ENCODE results near the gene SLBP.

SLBP gene

DNA sequence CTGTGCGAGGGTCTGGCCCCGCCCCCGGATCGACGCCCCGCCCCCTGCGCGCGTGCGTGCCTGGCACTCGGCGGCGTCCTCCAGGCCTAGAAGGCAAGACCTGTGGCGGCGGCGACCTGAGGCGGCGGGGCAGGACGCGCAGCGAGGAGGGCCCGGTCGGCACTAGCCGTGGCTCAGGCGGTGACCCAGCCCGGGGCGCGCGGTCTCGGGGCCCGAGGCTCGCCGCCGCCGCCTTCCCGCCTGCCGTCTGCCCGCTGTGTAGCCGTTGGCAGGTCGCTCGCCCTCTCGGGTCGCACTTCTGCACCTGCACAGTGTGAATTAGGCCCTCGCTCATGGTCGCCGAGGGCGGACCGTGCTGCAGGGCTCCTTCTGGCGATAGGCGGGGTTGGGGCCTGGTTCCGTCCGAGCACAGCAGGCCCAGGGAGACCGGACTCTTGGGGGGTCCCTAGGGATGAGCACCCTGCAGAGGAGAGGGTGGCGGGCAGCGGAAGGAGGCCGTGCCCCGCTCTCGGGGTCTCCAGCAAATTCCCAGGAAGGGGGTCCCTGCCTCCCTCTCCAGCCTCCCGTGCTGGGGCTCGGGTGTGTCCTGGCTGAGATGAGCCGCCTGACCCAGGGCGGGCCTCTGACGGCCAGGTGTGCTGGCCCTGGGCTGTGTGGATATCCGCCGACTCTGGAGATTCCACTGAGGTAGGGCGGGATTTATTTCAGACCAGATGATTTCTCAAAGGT is 27.4 kb downstream of the SLBP start:
- Histone ChIP-seq H4K20me1 (ENCODE audit: insufficient read depth, low read length) (no peaks in the 10 kb centered on the region), H3K27me3 (ENCODE audit: low read depth, low read length) (no peaks in the 10 kb centered on the region), H3K9ac (ENCODE audit: low read length) (peak overlapping the region; percentile 61), H3K4me1 (ENCODE audit: low read length) (peaks cover 7% of the 10 kb centered on the region), H3K36me3 (replicated peaks; ENCODE audit: low read depth, low read length) (peaks cover 2% of the 10 kb centered on the region), H3K4me3 (ENCODE audit: low read length) (peak overlapping the region; percentile 87), H3K4me2 (ENCODE audit: low read length) (peak overlapping the region; percentile 90), H3K79me2 (ENCODE audit: low read length) (no peaks in the 10 kb centered on the region), H2AFZ (ENCODE audit: low read depth, low read length) (peak overlapping the region; percentile 56), H3K27ac (ENCODE audit: low read length) (no peak overlapping the region), H3K9me3 (ENCODE audit: insufficient read depth, low read length) (no peaks in the 10 kb centered on the region)
- TF ChIP-seq, protein P1, sequence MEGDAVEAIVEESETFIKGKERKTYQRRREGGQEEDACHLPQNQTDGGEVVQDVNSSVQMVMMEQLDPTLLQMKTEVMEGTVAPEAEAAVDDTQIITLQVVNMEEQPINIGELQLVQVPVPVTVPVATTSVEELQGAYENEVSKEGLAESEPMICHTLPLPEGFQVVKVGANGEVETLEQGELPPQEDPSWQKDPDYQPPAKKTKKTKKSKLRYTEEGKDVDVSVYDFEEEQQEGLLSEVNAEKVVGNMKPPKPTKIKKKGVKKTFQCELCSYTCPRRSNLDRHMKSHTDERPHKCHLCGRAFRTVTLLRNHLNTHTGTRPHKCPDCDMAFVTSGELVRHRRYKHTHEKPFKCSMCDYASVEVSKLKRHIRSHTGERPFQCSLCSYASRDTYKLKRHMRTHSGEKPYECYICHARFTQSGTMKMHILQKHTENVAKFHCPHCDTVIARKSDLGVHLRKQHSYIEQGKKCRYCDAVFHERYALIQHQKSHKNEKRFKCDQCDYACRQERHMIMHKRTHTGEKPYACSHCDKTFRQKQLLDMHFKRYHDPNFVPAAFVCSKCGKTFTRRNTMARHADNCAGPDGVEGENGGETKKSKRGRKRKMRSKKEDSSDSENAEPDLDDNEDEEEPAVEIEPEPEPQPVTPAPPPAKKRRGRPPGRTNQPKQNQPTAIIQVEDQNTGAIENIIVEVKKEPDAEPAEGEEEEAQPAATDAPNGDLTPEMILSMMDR (IDR thresholded peaks at IDR 0.05; ENCODE audit: low read depth, low read length): no peak
- TF ChIP-seq EZH2phosphoT487 (IDR thresholded peaks at IDR 0.05; ENCODE audit: low read depth): no peak

DNA sequence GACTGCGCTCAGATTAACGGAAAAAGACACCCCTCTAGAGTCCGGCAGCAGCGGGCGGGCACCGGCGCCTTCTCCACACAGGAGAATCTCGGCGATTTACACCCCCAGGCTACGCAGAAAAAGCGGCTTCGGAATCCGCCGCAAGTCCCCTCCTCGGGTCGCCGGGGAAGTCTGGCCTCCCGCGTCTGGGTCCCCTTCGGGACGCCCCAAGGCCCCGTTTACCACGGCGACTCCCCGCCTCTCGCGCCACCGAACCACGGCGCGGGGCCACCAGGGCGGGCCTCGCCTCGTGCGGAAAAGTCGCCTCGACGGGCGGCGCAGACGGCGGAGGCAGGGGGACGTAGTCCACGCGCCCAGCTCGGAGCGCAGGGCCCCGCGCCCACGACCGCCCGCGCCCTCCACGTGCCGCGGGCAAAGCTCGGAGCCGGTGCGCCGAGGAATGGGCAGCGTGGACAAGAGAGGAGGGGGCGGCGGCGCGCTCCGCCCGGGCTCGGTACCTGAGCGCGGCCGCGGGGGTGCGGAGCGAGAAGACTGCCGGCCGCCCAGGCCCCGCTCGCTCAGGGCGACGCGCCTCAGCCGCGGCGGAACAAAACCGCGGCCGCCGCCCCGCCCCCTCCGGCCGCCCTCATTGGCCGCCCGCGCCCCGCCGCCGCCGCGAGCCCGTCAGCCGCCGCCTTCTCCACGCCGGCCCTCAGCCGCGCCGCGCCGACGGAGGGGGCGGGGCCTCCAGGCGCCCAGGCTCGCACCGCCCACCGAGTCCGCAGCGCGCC is 28.2 kb downstream of the SLBP start, which contains the start of gene FAM53A:
Gene FAM53A (minus strand): TSS at position 578 of the 770 bp plus-strand sequence. CDS start 15,572 bp downstream, outside the sequence.
- Histone ChIP-seq H3K79me2 (ENCODE audit: low read length) (no peaks in the 10 kb centered on the region), H3K27me3 (ENCODE audit: low read depth, low read length) (no peaks in the 10 kb centered on the region), H3K4me3 (ENCODE audit: low read length) (peak within 1 kb of the TSS; percentile 87), H2AFZ (ENCODE audit: low read depth, low read length) (peak within 1 kb of the TSS; percentile 56), H3K36me3 (replicated peaks; ENCODE audit: low read depth, low read length) (no peaks in the 10 kb centered on the region), H3K4me1 (ENCODE audit: low read length) (peaks cover 7% of the 10 kb centered on the region), H4K20me1 (ENCODE audit: insufficient read depth, low read length) (no peaks in the 10 kb centered on the region), H3K27ac (ENCODE audit: low read length) (no peak within 1 kb of the TSS), H3K9me3 (ENCODE audit: insufficient read depth, low read length) (no peaks in the 10 kb centered on the region), H3K4me2 (ENCODE audit: low read length) (peak within 1 kb of the TSS; percentile 90), H3K9ac (ENCODE audit: low read length) (peak within 1 kb of the TSS; percentile 61)
- no peak for TF ChIP-seq EZH2phosphoT487 (IDR thresholded peaks at IDR 0.05; ENCODE audit: low read depth)
- TF ChIP-seq, protein P1 (IDR thresholded peaks at IDR 0.05; ENCODE audit: low read depth, low read length): no peak

DNA sequence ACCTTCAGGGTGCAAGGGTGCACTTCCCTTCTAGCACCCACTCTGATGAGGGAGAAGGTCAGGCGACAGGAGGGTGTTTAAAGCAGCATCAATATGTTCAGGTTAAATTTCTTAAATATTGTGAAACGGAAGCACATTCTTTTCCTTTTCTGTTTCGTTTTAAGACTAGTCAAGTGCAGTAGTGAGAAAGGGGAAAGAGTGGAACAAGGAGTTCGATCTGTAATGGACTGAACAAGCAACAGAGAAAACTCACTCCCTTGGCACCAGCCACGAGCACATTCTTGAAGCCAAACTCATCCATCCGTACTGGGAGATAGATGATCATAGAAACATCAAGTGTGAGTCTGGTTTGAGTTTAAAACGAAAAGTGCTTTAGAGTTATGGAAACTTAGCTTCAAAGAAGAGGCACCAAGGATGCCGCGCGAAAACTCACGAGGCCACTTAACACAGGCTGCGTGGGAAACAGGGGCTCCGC is 28.8 kb downstream of the SLBP start:
- Histone ChIP-seq H3K9ac (ENCODE audit: low read length) (no peak overlapping the region), H3K79me2 (ENCODE audit: low read length) (no peaks in the 10 kb centered on the region), H4K20me1 (ENCODE audit: insufficient read depth, low read length) (no peaks in the 10 kb centered on the region), H3K4me2 (ENCODE audit: low read length) (no peak overlapping the region), H3K27ac (ENCODE audit: low read length) (no peak overlapping the region), H2AFZ (ENCODE audit: low read depth, low read length) (no peak overlapping the region), H3K4me1 (ENCODE audit: low read length) (peaks cover 7% of the 10 kb centered on the region), H3K27me3 (ENCODE audit: low read depth, low read length) (no peaks in the 10 kb centered on the region), H3K4me3 (ENCODE audit: low read length) (no peak overlapping the region), H3K9me3 (ENCODE audit: insufficient read depth, low read length) (no peaks in the 10 kb centered on the region), H3K36me3 (replicated peaks; ENCODE audit: low read depth, low read length) (no peaks in the 10 kb centered on the region)
- TF ChIP-seq EZH2phosphoT487 (IDR thresholded peaks at IDR 0.05; ENCODE audit: low read depth): no peak
- TF ChIP-seq, protein P1 (IDR thresholded peaks at IDR 0.05; ENCODE audit: low read depth, low read length): no peak

DNA sequence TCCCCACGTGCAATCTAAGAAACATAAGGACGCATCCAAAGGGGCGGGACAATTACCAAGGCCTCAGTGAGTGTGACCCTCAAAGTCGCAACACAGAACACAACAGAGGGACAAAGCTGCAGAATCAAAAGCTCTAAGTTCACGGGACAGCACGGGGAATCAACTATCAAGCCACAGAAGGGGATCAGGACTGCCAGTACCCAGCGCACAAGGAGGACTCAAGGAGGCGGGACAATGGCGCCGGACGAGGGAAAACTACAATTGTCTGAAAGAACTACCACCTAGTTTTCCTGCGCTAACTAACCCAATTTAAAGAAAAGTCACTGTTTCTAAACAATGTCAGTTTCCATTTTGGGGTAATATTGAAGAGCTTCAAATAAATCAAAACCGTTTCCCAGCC is 29.3 kb downstream of the SLBP start:
- H3K9ac ChIP-seq (ENCODE audit: low read length): no peak overlapping the region
- peaks cover 7% of the 10 kb centered on the region for H3K4me1 ChIP-seq (ENCODE audit: low read length)
- H3K27ac ChIP-seq (ENCODE audit: low read length): no peak overlapping the region
- no peak for TF ChIP-seq EZH2phosphoT487 (IDR thresholded peaks at IDR 0.05; ENCODE audit: low read depth)
- TF ChIP-seq, protein P1 (IDR thresholded peaks at IDR 0.05; ENCODE audit: low read depth, low read length): no peak
- no peak overlapping the region for H3K4me3 ChIP-seq (ENCODE audit: low read length)
- H2AFZ ChIP-seq (ENCODE audit: low read depth, low read length): no peak overlapping the region
- no peaks in the 10 kb centered on the region for H3K27me3 ChIP-seq (ENCODE audit: low read depth, low read length)
- no peak overlapping the region for H3K4me2 ChIP-seq (ENCODE audit: low read length)
- no peaks in the 10 kb centered on the region for H3K9me3 ChIP-seq (ENCODE audit: insufficient read depth, low read length)
- no peaks in the 10 kb centered on the region for H3K36me3 ChIP-seq (replicated peaks; ENCODE audit: low read depth, low read length)
- H3K79me2 ChIP-seq (ENCODE audit: low read length): no peaks in the 10 kb centered on the region
- H4K20me1 ChIP-seq (ENCODE audit: insufficient read depth, low read length): no peaks in the 10 kb centered on the region

Data from OCI-LY3 (cell line).